GM18861 (cell line): ENCODE measurements around the gene GHR.

ENCODE experiments used
- ATAC-seq: cut with Tn5 transposase; IDR thresholded peaks from one replicate; pipeline ENCODE4 v1.9.1; 2021; ENCODE audit not compliant: unreplicated experiment

GHR gene

GRCh38 chr5:42461507-42461906, 38.3 kb downstream of the GHR start:
- ATAC-seq: no peak

GRCh38 chr5:42462083-42462482, 38.8 kb downstream of the GHR start:
- no peak for ATAC-seq

DNA sequence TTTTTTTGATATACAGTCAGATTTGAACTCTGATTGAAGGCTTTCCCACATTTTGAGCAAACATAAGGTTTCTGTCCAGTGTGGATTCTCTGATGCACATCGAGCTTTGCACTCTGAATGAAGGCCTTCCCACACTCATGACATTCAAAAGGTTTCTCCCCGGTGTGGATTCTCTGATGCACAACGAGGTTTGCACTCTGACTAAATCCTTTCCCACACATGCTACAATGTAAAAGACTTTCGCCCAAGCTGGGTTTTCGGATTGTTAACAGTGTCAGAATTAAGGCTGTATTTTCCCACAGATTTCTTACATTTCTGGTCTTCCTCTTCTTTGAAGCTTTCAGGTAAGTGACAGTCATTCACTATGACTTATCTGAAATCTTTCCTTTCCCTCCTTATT, 44.3 kb downstream of the GHR start:
- no peak for ATAC-seq

DNA sequence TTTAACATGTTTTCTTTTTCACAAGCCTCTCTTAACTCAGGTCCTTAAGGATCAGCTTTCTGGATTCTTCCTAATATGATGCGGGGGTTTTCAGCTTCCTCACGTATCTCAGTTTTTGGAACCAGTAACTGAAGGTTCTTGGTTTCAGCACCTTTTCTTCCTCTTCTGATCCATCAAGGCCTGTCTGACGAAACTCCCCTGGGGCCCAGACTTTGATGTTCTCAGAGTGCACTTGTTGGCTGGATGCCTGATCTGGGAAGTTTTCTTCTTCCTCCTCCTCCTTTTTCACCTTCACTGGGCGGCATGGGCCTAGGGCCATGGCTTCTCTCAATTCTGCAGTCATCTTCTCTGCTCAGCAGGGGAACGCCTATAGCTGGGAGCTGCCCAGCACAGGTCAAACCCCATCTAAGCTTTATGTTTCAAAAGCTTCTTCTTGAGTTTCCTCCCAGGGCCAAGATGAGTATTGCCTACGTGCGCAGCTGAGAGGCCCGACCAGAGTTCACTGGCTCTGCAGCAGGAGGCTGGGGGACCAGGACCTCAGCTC, 44.8 kb downstream of the GHR start:
- ATAC-seq: no peak

DNA sequence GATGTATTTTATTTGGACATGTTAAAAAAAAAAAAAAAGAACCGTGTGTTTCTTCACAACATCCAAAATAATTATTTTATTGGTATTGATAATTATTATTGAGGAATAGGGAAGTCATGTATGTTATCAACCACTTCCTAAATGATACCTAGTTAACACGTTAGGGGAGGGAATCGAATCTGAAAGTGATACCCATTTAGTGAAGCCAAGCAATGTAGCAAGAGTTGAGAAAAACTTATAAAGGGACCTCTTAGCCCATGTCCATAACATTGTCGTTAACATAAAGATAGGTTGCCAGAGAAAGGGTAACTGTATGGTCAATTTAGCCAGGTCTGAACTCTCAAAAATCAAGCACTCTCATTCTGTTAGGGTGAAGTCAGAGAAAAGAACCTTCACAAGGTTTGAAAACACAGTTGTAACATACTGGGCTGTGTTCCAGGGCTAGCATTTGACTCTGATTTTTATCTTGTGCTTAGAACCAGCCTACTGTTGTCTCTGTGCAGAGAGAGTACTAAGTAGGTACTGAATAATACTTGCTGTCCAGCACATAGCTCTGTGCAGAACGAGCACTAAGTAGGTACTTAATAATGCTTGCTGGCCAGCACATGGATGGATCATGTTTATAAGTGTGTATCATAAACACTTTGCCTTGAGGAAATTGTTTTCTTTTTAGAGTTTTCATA, 60.4 kb downstream of the GHR start:
- peak; percentile 98 for ATAC-seq

GRCh38 chr5:42487077-42487476, 63.8 kb downstream of the GHR start:
- no peak for ATAC-seq

DNA sequence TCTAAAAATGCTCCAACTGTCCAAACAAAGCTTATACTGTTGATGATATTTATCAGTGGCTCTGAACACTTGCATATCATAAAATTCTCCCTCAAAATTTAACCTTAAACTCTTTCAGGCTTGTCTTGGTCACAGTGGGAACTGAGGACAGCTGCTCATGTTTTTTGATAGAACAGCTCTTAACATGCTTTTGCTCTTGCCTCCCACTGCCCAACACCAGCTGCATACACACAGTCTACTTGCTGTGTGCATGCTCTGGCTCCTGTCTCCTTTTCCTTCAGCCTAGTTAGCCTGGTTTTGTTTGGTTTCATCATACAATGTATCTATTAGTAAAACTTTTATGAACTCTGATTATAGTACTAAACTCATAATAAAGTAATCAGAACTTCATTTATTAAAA, 64.6 kb downstream of the GHR start:
- no peak for ATAC-seq

DNA sequence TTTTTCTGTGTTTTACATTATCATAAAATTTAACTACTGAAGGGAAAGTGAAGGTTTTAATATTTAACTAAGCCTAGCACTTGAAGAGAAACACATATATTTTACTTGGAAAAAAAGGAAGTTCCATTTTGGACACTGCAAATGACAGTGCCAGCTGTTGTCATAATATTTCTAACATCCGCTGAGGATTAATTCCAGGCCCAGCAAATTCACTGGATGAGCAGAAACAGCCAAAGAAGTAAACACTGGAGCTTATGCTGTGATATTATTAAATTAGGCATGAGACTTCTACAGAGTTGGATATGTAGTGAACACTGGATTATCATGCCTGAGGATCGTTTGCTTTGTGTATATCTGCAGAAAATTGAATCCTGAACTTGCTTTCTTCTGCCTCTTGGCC, 67.6 kb downstream of the GHR start:
- ATAC-seq: no peak

DNA sequence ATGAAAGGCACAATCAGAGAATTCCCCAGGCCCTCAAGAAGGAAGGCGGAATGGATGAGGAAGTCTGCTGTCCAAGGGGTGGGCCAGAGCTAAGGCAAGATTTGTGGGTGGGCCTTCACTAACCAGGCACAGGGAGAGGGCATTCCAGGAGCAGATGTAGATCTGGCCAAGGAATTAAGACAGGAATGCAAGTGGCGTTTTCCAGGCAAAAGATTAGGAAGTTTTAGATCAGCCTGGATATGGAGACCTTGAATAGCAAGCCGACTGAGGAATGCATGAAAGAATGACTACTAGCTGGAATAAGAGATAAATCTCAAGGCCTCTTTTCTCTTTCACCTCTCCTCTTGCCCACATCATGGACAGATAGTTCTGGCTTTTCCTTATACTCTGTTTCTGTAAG, 68.5 kb downstream of the GHR start:
- no peak for ATAC-seq

- no peak for ATAC-seq
Measured at GRCh38 chr5:42492974-42493373, 69.7 kb downstream of the GHR start.

DNA sequence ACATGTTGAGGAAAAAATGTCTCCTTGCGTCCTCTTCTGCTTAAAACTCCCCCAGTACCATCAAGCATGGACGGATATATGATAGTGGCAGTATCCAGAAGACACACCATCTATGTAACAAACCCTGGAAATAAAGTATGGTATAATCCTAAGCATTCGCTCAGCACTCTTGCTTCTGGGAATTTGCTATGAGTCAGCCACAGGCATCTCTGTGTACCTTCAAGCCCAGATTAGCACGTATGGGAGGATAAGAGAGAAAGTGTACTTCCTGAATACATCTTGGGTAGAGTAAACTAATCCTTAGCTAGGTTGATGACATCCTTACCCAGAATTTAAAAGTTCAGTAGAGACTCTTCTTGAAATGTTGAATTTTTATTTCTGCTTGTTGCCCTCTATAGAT, 71.2 kb downstream of the GHR start:
- no peak for ATAC-seq

- ATAC-seq: no peak
Measured at GRCh38 chr5:42495914-42496313, 72.7 kb downstream of the GHR start.

- ATAC-seq: no peak
Measured at GRCh38 chr5:42496397-42497156, 73.3 kb downstream of the GHR start.

DNA sequence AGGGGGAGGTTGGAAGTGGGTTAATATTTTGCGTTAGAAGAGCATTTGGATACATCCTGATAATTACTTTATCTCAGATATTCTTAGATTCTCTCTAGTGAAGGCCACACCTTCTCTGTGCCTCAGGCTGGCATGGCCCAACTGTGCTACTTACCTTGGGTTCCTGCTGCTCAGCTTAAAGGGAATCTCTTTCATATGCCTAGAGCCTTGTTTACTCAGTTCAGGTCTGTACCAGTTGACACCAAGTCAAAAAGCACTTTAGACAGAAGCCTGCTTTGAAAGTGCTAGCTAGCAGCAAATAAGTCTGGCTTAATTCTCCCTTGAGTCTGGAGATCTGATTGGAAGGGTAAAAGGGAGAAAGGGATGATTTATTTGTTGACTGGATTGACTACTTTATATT, 74.8 kb downstream of the GHR start:
- no peak for ATAC-seq

DNA sequence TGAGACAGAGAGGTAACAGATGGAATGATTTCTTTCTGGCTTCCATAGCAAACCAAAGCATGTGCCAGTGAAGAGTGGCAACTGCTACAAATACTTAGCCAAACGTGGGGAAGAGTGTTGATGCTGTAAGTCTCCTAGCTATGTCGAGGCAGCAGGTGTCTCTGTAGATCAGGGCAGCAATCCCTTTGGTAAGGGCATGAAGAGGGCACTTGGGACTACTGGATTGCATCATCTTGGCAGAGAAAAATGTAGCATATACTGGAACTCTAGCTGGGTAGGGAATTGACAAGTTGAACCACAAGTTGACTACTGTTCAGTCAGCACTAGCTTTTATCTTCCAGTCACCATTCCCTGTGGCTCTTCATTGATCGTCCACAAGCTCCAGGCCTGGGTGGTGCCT, 75.8 kb downstream of the GHR start:
- ATAC-seq: no peak

DNA sequence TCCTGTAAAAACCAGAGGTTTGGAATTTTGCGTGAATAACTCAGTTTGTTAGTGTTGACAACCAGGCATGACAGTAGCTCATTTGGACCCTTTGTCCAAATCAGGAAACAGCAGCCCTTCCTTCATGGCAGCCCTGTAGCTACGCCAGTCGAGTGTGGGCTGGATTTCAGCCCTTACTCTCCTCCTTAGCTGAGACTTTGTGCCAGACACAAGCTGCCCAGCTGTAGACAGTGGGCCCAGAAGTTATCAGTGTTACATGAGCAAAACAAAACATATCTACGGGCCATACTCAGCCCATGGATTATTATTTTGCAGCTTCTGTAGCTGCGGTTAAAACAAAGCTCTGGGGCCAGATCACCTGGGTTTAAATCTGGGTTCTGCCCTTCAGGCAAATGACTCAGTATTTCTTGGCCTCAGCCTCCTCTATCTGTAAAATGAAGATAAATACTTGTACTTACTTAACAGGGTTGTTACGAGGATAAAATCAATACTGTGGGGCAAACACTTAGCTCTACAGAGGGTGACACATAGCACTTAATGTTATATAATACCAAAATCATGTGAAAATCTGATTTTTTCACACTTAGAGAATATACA, 76.9 kb downstream of the GHR start:
- ATAC-seq: no peak

DNA sequence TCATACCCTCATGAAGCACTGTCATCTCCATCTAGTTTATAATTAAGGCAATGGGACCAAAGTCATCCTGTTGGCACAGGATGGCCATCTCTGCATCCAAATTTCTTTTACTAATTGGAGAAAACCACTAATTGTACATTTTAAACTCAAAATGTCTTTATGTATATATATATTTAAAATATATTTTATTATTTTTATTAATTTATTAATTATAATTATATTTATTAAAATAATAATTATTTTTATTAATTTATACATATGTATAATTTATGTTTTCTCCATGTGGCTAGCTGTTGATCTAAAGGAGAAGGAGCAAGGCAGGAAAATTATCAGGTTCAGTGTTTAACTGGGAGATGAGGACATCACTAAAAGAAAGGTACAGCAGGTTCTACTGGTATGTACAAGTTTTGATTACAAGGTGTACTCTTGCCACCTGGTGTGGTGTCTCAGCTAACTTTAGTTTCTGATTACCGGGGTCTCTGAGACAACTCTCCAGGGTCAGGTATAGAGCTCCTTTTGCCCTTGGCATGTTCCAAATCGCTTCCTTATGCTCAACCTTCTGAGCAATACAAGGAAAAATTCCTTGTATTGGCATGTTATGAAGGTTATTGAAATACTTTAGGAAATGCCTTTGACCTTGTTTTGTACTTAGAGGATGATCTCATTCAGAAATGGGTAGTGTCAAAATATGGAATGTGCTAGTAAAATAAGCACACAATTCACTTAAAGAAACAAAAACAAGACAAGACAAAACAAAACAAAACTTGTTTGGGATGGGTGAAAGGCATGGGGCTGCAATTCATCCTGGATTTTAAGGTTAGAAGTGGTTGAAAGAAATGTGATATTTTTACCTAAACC, 79.6 kb downstream of the GHR start:
- ATAC-seq: no peak

- peak; percentile 51 for ATAC-seq
Measured at GRCh38 chr5:42506662-42507061, 83.4 kb downstream of the GHR start.

- no peak for ATAC-seq
Measured at GRCh38 chr5:42507451-42508097, 84.3 kb downstream of the GHR start.

DNA sequence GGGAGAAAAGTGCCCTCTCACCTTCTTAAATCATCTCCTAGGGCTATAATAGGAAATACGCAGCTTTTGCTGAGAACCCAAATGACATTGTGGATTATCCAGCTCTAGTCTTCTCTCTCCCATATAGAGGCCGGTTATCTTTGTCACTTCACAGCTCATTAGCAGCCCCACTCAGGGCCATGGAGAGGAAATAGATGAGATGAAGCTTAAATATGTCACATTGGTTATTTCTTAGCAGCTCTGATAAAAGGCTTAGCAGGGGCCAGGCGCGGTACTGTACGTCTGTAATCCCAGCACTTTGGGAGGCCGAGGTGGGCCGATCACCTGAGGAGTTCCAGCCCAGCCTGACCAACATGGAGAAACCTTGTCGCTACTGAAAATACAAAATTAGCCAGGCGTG, 90.0 kb downstream of the GHR start:
- no peak for ATAC-seq

GRCh38 chr5:42514754-42515153, 91.5 kb downstream of the GHR start:
- no peak for ATAC-seq
